Endothelial cell of umbilical vein (primary cell): ENCODE results near the gene TMEM131. TPM values are rescaled to one million over a fixed set of nuclear protein-coding genes. Genes with fewer than 3 reads are reported as not detected.

ENCODE experiments used
- BruUV-seq: library from RNA; stranded (reverse); fragments of 400-500 nt; replicated peaks from 2 replicates; lab custom pipeline; 2021; lab: Mats Ljungman, UMichigan
- CTCF ChIA-PET: fragments of 300-600, 350-600 bp; sonication (Branson Sonifier 250); formaldehyde crosslinking; loops from one replicate; lab custom pipeline; 2021; ENCODE audit warnings: antibody characterized with exemption, inconsistent platforms; lab: Charles Lee
- POLR2A ChIA-PET: fragments of 300-600, 350-600 bp; sonication (Branson Sonifier 250); formaldehyde crosslinking; loops from one replicate; lab custom pipeline; 2021; ENCODE audit warnings: antibody characterized with exemption, inconsistent platforms; lab: Charles Lee
- DNase-seq: peaks from one replicate; pipeline ENCODE4 v3.0.0-alpha.2; 2011; ENCODE audit warnings: low read depth, low spot score
- FAIRE-seq: peaks from 2 replicates; lab custom pipeline; 2011; peaks lifted over from hg19 to GRCh38; lab: Jason Lieb, UNC
- H2AFZ ChIP-seq: 2 replicates; pipeline ENCODE4 v1.6.0; 2012; ENCODE audit warnings: low read depth, low read length, control low read depth, inconsistent platforms
- H3K27ac ChIP-seq: 2 replicates; pipeline ENCODE4 v1.5.1; 2011; ENCODE audit warnings: low read depth, mild to moderate bottlenecking, control low read depth, low read length, moderate library complexity; ENCODE audit not compliant: insufficient read depth
- H3K27me3 ChIP-seq, 2 experiments: 2 replicates each; pipeline versions ENCODE4 v1.6.0 to v1.6.1; 2011; ENCODE audit warnings: low read length in 2 of 2, mixed read lengths in 1 of 2; ENCODE audit not compliant: control insufficient read depth in 2 of 2, insufficient read depth in 2 of 2
- H3K36me3 ChIP-seq, 2 experiments: 2 replicates in 1 of 2; 3 replicates in 1 of 2; pipeline ENCODE4 v1.5.1; 2011; ENCODE audit warnings: low read length in 2 of 2, mild to moderate bottlenecking in 1 of 2, moderate library complexity in 1 of 2; ENCODE audit not compliant: control insufficient read depth in 2 of 2, insufficient read depth in 2 of 2; ENCODE audit errors: extremely low read depth in 1 of 2
- H3K4me1 ChIP-seq: 3 replicates; pipeline ENCODE4 v1.5.1; 2011; ENCODE audit warnings: mild to moderate bottlenecking, low read length; ENCODE audit not compliant: control insufficient read depth, insufficient read depth; ENCODE audit errors: extremely low read depth
- H3K4me2 ChIP-seq: 2 replicates; pipeline ENCODE4 v1.6.1; 2011; ENCODE audit warnings: low read length, control low read depth, mixed read lengths; ENCODE audit not compliant: insufficient read depth
- H3K4me3 ChIP-seq, 3 experiments: fragments of 200-600 bp in 1 of 3; sonication (generic), shearing (Covaris generic) in 1 of 3; replicated peaks in 1 of 3; 2 replicates each; pipeline ENCODE4 v1.5.1; 2011 to 2016; ENCODE audit warnings: control low read depth in 3 of 3, low read length in 3 of 3, mild to moderate bottlenecking in 2 of 3, inconsistent platforms in 1 of 3, low read depth in 1 of 3, moderate library complexity in 1 of 3; ENCODE audit not compliant: insufficient read depth in 1 of 3
- H3K79me2 ChIP-seq: 2 replicates; pipeline ENCODE4 v1.6.0; 2012; ENCODE audit warnings: low read length, inconsistent platforms; ENCODE audit not compliant: control insufficient read depth, insufficient read depth
- H3K9ac ChIP-seq: replicated peaks from 2 replicates; pipeline ENCODE3; 2011; ENCODE audit warnings: low read length, control low read depth; ENCODE audit not compliant: insufficient read depth; ENCODE audit errors: extremely low read depth
- H3K9me1 ChIP-seq: replicated peaks from 3 replicates; pipeline ENCODE4 v1.6.0; 2011; ENCODE audit warnings: mild to moderate bottlenecking, low read length; ENCODE audit not compliant: control insufficient read depth, insufficient read depth; ENCODE audit errors: extremely low read depth
- H3K9me3 ChIP-seq: replicated peaks from 2 replicates; pipeline ENCODE4 v1.5.1; 2012; ENCODE audit warnings: low read length, inconsistent platforms; ENCODE audit not compliant: control insufficient read depth, insufficient read depth
- H4K20me1 ChIP-seq: replicated peaks from 2 replicates; pipeline ENCODE3; 2011; ENCODE audit warnings: mild to moderate bottlenecking, low read length; ENCODE audit not compliant: control insufficient read depth, insufficient read depth; ENCODE audit errors: extremely low read depth
- CTCF ChIP-seq, 2 donors: IDR thresholded peaks; 1 replicate in 1 of 2; 2 replicates in 1 of 2; pipeline ENCODE4 v1.5.1; 2011; ENCODE audit warnings: low read length in 2 of 2, mild to moderate bottlenecking in 2 of 2, moderate library complexity in 2 of 2, control low read depth in 1 of 2, inconsistent platforms in 1 of 2, low read depth in 1 of 2; ENCODE audit not compliant: insufficient read depth in 1 of 2; ENCODE audit errors: extremely low read depth in 1 of 2
- EZH2 ChIP-seq: IDR thresholded peaks from 2 replicates; pipeline ENCODE4 v1.6.1; 2012; ENCODE audit warnings: borderline replicate concordance, low read depth, mild to moderate bottlenecking, moderate library complexity, low read length, inconsistent platforms; ENCODE audit not compliant: severe bottlenecking
- FOS ChIP-seq: IDR thresholded peaks from 2 replicates; pipeline ENCODE4 v1.6.1; 2011; ENCODE audit warnings: mild to moderate bottlenecking, low read length, moderate library complexity, borderline replicate concordance; ENCODE audit not compliant: insufficient read depth
- GATA2 ChIP-seq: IDR thresholded peaks from 2 replicates; pipeline ENCODE4 v1.7.0; 2011; ENCODE audit warnings: low read depth, mild to moderate bottlenecking, moderate library complexity, mixed read lengths, low read length; ENCODE audit not compliant: insufficient read length, insufficient read depth
- JUN ChIP-seq: IDR thresholded peaks from 2 replicates; pipeline ENCODE4 v1.6.1; 2011; ENCODE audit warnings: borderline replicate concordance, low read depth; ENCODE audit not compliant: insufficient read length, insufficient read depth
- MAX ChIP-seq: IDR thresholded peaks from 2 replicates; pipeline ENCODE4 v1.6.1; 2011; ENCODE audit not compliant: insufficient read depth, insufficient read length
- MYC ChIP-seq: IDR thresholded peaks from one replicate; pipeline ENCODE4 v1.6.1; 2011; ENCODE audit warnings: mild to moderate bottlenecking, low read depth, low read length
- POLR2A ChIP-seq: IDR thresholded peaks from 2 replicates; pipeline ENCODE4 v1.6.1; 2012; ENCODE audit warnings: low read depth, mild to moderate bottlenecking, control low read depth, low read length
- POLR2AphosphoS5 ChIP-seq: IDR thresholded peaks from 2 replicates; pipeline ENCODE4 v1.6.1; 2012; ENCODE audit warnings: low read depth, mild to moderate bottlenecking, control low read depth, low read length, moderate library complexity; ENCODE audit not compliant: insufficient read depth
- dilution Hi-C: fragments of 300-500 bp; cut with MboI; formaldehyde crosslinking; loops from one replicate; pipeline ENCODE4 v1.15.0; 2019; ENCODE audit warnings: low sequenced_read_pairs; ENCODE audit not compliant: extremely low pct_ligation_motif_present
- intact Hi-C: fragments of 100-400 bp; cut with micrococcal nuclease; formaldehyde crosslinking; loops from one replicate; pipeline ENCODE4 v1.10.0; 2022
- polyA plus RNA-seq, 4 experiments: library from polyadenylated mRNA; depleted of rRNA in 3 of 4; stranded (reverse) in 3 of 4; unstranded in 1 of 4; fragments of >200 nt; gene quantifications; 2 replicates each; pipeline versions ENCODE4 v1.2.1 to v1.2.3, GENCODE V29; 2011 to 2012; ENCODE audit warnings: missing spikeins in 1 of 4
- total RNA-seq: library from RNA; stranded (reverse); gene quantifications from 2 replicates; pipeline ENCODE4 v1.2.3, GENCODE V29; 2021

TMEM131 gene
- total and polyA plus RNA-seq, 2 donors (not counting 3 experiments of a cell fraction or from before 2014, with no cell fraction given): 12.2 to 28.6 TPM

GRCh38 chr2:97905294-97905693, 90.5 kb downstream of the TMEM131 start:
- dilution Hi-C loops: no loop called here
- CTCF ChIA-PET: no interaction called here
- H3K27me3 ChIP-seq: no peaks in the 10 kb centered on the region

More at GRCh38 chr2:97905294-97905693, 90.5 kb downstream of the TMEM131 start:
- H3K27ac ChIP-seq: no peak overlapping the region
- BruUV-seq: no TSS peak
- DNase-seq: no peak
- no peak overlapping the region for H3K4me3 ChIP-seq
- TF ChIP-seq CTCF (IDR thresholded peaks at IDR 0.05; ENCODE audit: extremely low read depth in 1 of 2, insufficient read depth in 1 of 2, low read depth in 1 of 2, low read length in 2 of 2) (no peak), MYC (no peak), EZH2 (no peak), GATA2 (no peak), POLR2A (no peak), JUN (no peak), FOS (no peak), MAX (no peak), POLR2AphosphoS5 (no peak)
- no peaks in the 10 kb centered on the region for H3K9me1 ChIP-seq
- POLR2A ChIA-PET: no interaction called here
- peaks cover 5% of the 10 kb centered on the region for H3K4me1 ChIP-seq
- intact Hi-C loops: no loop called here
- no peaks in the 10 kb centered on the region for H3K79me2 ChIP-seq
- H3K9me3 ChIP-seq: no peaks in the 10 kb centered on the region
- H2AFZ ChIP-seq: no peak overlapping the region
- no peak overlapping the region for H3K4me2 ChIP-seq
- no peak overlapping the region for H3K9ac ChIP-seq
- no peaks in the 10 kb centered on the region for H4K20me1 ChIP-seq
- no peaks in the 10 kb centered on the region for H3K36me3 ChIP-seq
- no peak for FAIRE-seq
